ENCODE results near the gene CCDC175. TPM values are rescaled to one million over a fixed set of nuclear protein-coding genes. Genes with fewer than 3 reads are reported as not detected.

The CCDC175 gene
- total and polyA plus RNA-seq, 7 donors, result not detected

DNA sequence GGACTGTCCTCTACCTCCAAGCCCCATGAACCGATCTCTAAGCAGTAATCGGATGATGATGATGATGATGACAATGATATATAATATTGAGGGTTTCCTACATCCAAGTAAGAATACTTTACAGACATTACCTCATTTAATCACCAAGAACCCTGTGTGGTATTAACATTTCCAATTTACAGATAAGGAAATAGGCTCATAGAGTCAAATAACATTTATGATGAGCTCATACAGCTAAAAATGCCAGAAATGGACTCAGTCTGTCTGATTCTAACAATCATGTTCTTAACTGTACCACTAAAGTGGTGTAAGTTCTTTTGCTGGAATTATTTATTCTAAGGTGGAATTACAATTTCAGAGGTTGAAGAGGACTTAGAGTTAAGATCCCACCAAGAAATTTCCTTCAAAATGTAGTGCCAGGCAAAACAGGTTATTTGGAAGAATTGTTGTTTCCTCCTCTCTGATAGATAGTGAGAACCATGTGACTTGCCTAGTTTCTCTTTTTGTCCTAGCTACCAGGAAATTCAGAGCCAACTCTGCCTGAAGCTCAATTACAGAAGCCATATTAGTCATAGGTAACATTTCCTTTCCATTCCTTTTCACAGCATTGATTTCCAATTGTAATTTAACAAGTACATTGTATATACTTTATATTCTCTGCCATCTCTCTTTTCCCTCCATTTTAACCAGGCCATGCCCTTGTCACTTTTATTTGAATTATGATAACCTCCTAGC is 23.8 kb upstream of the CCDC175 start:
- TF ChIP-seq EP300 (IDR thresholded peaks at IDR 0.05) (no peak), POLR2AphosphoS5 (IDR thresholded peaks at IDR 0.05) (no peak), POLR2A (IDR thresholded peaks at IDR 0.05) (no peak)
- TF ChIP-seq, protein P1, sequence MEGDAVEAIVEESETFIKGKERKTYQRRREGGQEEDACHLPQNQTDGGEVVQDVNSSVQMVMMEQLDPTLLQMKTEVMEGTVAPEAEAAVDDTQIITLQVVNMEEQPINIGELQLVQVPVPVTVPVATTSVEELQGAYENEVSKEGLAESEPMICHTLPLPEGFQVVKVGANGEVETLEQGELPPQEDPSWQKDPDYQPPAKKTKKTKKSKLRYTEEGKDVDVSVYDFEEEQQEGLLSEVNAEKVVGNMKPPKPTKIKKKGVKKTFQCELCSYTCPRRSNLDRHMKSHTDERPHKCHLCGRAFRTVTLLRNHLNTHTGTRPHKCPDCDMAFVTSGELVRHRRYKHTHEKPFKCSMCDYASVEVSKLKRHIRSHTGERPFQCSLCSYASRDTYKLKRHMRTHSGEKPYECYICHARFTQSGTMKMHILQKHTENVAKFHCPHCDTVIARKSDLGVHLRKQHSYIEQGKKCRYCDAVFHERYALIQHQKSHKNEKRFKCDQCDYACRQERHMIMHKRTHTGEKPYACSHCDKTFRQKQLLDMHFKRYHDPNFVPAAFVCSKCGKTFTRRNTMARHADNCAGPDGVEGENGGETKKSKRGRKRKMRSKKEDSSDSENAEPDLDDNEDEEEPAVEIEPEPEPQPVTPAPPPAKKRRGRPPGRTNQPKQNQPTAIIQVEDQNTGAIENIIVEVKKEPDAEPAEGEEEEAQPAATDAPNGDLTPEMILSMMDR (IDR thresholded peaks at IDR 0.05), result no peak
- Histone ChIP-seq H3K27ac (no peak overlapping the region), H3K36me3 (no peaks in the 10 kb centered on the region), H3K9me3 (no peaks in the 10 kb centered on the region), H3K4me1 (no peaks in the 10 kb centered on the region), H3K27me3 (no peaks in the 10 kb centered on the region), H3K4me3 (no peak overlapping the region)
- intact Hi-C loops (cut with DNase I), result no loop called here
- DNase-seq, result no peak
- 94 to 95% methylated on average over 2 of the region's 2 CpGs for WGBS, 2 donors

DNA sequence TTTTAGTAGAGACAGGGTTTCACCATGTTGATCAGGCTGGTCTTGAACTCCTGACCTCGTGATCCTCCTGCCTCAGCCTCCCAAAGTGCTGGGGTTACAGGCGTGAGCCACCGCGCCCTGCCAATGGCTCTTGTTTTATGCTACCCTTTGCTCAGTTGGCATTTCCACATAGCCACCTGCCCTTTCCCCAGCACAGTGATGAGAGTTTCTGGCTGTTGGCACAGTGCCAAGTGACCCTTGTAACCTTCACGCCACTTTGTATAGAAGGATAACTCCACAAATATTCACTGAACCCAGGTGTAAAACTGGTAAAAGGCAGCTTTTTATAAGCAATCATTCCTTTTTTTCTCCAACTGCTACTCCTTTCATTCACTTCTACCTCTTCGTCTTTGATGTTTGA is 18.5 kb upstream of the CCDC175 start:
- TF ChIP-seq POLR2AphosphoS5 (IDR thresholded peaks at IDR 0.05) (no peak), POLR2A (IDR thresholded peaks at IDR 0.05) (no peak), EP300 (IDR thresholded peaks at IDR 0.05) (no peak)
- TF ChIP-seq, protein P1 (IDR thresholded peaks at IDR 0.05), result no peak
- WGBS, 2 donors, result 10 to 69% methylated on average over 6 of the region's 6 CpGs
- H3K27ac ChIP-seq, result no peak overlapping the region
- H3K27me3 ChIP-seq, result no peaks in the 10 kb centered on the region
- intact Hi-C loops (cut with DNase I), result no loop called here
- H3K9me3 ChIP-seq, result no peaks in the 10 kb centered on the region
- no peak for DNase-seq
- H3K4me3 ChIP-seq, result no peak overlapping the region
- no peaks in the 10 kb centered on the region for H3K4me1 ChIP-seq
- H3K36me3 ChIP-seq, result no peaks in the 10 kb centered on the region

DNA sequence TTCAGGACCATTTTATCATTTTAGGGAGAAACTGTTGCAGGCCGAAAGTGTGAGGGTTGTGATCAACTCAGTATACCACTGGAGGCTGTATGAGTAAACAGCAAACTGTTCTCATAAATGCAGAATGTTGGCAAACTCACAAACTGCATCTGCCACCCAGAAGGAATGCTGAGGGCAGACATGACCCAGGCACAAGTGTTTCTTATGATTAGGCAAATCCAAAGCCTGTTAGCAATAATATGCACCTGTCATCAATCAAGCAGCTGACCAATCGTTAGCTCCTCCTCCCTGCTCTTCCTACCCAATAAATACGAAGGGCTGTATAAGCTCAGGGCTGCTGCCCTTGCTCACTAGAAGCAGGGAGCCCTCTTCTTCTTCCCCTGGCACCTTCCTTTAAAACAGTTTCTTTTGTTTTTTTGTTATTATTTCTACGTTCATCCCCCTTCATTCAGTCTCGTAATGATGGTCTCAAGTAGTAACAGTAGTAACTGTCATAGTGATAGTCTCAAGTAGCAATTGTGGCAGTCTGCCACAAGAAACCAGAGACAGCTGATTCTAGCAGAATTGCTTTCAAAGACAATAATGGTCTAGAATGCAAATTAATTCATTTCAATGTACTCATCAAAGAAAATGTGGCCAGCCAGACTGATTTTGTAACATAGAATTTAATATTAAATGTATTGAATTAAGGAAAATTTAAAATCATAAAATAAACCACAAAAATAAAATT is 15.2 kb upstream of the CCDC175 start:
- 90 to 95% methylated on average over 5 of the region's 5 CpGs for WGBS, 2 donors
- no peak for TF ChIP-seq POLR2A (IDR thresholded peaks at IDR 0.05)
- TF ChIP-seq, protein P1 (IDR thresholded peaks at IDR 0.05), result no peak
- no peak for TF ChIP-seq POLR2AphosphoS5 (IDR thresholded peaks at IDR 0.05)
- TF ChIP-seq EP300 (IDR thresholded peaks at IDR 0.05), result no peak
- no peak for DNase-seq
- no peaks in the 10 kb centered on the region for H3K36me3 ChIP-seq
- no peak overlapping the region for H3K27ac ChIP-seq
- H3K27me3 ChIP-seq, result no peaks in the 10 kb centered on the region
- H3K4me3 ChIP-seq, result no peak overlapping the region
- intact Hi-C loops (cut with DNase I), result no loop called here
- no peaks in the 10 kb centered on the region for H3K4me1 ChIP-seq
- H3K9me3 ChIP-seq, result no peaks in the 10 kb centered on the region

DNA sequence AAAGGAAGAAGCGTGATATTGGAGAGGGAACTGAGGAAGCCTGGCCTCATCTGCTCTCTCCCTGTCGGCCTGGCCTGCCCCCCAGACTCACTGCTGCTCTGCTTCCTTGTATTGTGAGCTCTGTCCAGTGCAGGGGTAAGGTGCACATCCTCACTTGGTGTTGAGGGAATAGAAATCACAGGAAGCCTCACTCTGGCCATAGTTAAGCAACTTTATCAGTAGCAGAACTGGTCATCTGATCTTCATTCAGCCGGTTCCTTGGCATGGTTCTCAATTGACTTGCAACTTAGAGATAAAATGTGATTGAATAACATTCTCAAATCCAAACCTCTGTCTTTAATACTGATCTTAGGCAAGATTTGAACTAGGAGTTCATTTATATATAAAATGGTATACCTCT is 11.5 kb upstream of the CCDC175 start:
- intact Hi-C loops (cut with DNase I), result no loop called here
- no peak for DNase-seq
- no peaks in the 10 kb centered on the region for H3K36me3 ChIP-seq
- H3K4me1 ChIP-seq, result no peaks in the 10 kb centered on the region
- WGBS, 2 donors, result 83 to 87% methylated on average over 3 of the region's 3 CpGs
- H3K27me3 ChIP-seq, result no peaks in the 10 kb centered on the region
- TF ChIP-seq POLR2AphosphoS5 (IDR thresholded peaks at IDR 0.05), result no peak
- TF ChIP-seq POLR2A (IDR thresholded peaks at IDR 0.05), result no peak
- TF ChIP-seq, protein P1 (IDR thresholded peaks at IDR 0.05), result no peak
- TF ChIP-seq EP300 (IDR thresholded peaks at IDR 0.05), result no peak
- H3K27ac ChIP-seq, result no peak overlapping the region
- no peak overlapping the region for H3K4me3 ChIP-seq
- no peaks in the 10 kb centered on the region for H3K9me3 ChIP-seq

Data from sigmoid colon (tissue), 7 donors.